HG02678 (cell line): Measurements from ENCODE around the gene DCAF6.
A peak's percentile ranks its signal among the peaks of the same experiment; 100 is the strongest.
"Not testable (repeated sequence)": the region's sequence is repeated elsewhere in the genome, so short reads cannot be mapped to it uniquely, and the experiment has no call there.

ENCODE experiments used
- ATAC-seq: cut with Tn5 transposase; IDR thresholded peaks from one replicate; pipeline ENCODE4 v1.9.1; 2021; ENCODE audit warnings: mild to moderate bottlenecking, moderate library complexity; ENCODE audit not compliant: unreplicated experiment

The DCAF6 gene

GRCh38 chr1:167936068-167936929 lies at the start of gene DCAF6:
DCAF6 (plus strand) TSS chr1:167936683; CDS start chr1:167936912, 229 bp downstream.
- ATAC-seq, result peak; percentile 75

- not testable (repeated sequence) for ATAC-seq
These were observed 49.3 kb upstream of the DCAF6 start for GRCh38 chr1:167887187-167887586.

- no peak for ATAC-seq
These were observed 46.1 kb upstream of the DCAF6 start for GRCh38 chr1:167890400-167890799.

- no peak for ATAC-seq
These were observed 42.7 kb upstream of the DCAF6 start for GRCh38 chr1:167893798-167894197.

GRCh38 chr1:167898578-167899222 lies 37.8 kb upstream of the DCAF6 start:
- no peak for ATAC-seq

- ATAC-seq, result peak; percentile 90
These were observed 37.2 kb upstream of the DCAF6 start for GRCh38 chr1:167899253-167899681.

GRCh38 chr1:167900907-167901306 lies 35.6 kb upstream of the DCAF6 start:
- ATAC-seq, result no peak

GRCh38 chr1:167904652-167905130 lies 31.8 kb upstream of the DCAF6 start:
- no peak for ATAC-seq

GRCh38 chr1:167905182-167905581 lies 31.3 kb upstream of the DCAF6 start:
- ATAC-seq, result no peak

GRCh38 chr1:167905671-167906070 lies 30.8 kb upstream of the DCAF6 start:
- no peak for ATAC-seq

GRCh38 chr1:167909691-167910180 lies 26.7 kb upstream of the DCAF6 start:
- ATAC-seq, result no peak

GRCh38 chr1:167910530-167910929 lies 26.0 kb upstream of the DCAF6 start:
- ATAC-seq, result no peak

GRCh38 chr1:167911413-167911812 lies 25.1 kb upstream of the DCAF6 start:
- ATAC-seq, result no peak

GRCh38 chr1:167912294-167912693 lies 24.2 kb upstream of the DCAF6 start:
- ATAC-seq, result no peak

- ATAC-seq, result no peak
These were observed 22.5 kb upstream of the DCAF6 start, which contains the start of gene ADCY10 for GRCh38 chr1:167913895-167914496. ADCY10 (minus strand) TSS chr1:167914134; CDS start chr1:167905140, 8,994 bp downstream.

GRCh38 chr1:167915569-167915968 lies 20.9 kb upstream of the DCAF6 start:
- ATAC-seq, result no peak

GRCh38 chr1:167916766-167917511 lies 19.5 kb upstream of the DCAF6 start:
- ATAC-seq, result no peak

- ATAC-seq, result no peak
These were observed 14.5 kb upstream of the DCAF6 start for GRCh38 chr1:167922023-167922422.

- ATAC-seq, result no peak
These were observed 13.8 kb upstream of the DCAF6 start for GRCh38 chr1:167922611-167923074.

GRCh38 chr1:167923324-167924056 lies 13.0 kb upstream of the DCAF6 start:
- ATAC-seq, result peak; percentile 32
